Thymus (tissue), 11 donors: ENCODE data around the gene ANKS1B. TPM values are rescaled to one million over a fixed set of nuclear protein-coding genes. Genes with fewer than 3 reads are reported as not detected.
"Not testable (repeated sequence)": the region's sequence is repeated elsewhere in the genome, so short reads cannot be mapped to it uniquely, and the experiment has no call there.

Experiments
- DNase-seq, 9 donors: peaks; one replicate each; pipeline ENCODE4 v3.0.0-alpha.2; 2013; ENCODE audit warnings: low spot score in 9 of 9, low read depth in 6 of 9, missing footprints in 1 of 9
- H3K27ac ChIP-seq, 2 donors: one replicate each; pipeline ENCODE4 v1.5.1; 2013; ENCODE audit warnings: control low read depth in 1 of 2, low read depth in 1 of 2, low read length in 1 of 2, mild to moderate bottlenecking in 1 of 2, moderate library complexity in 1 of 2
- H3K27me3 ChIP-seq, 2 donors: one replicate each; pipeline ENCODE4 v1.5.1; 2013; ENCODE audit warnings: low read length in 1 of 2; ENCODE audit not compliant: control insufficient read depth in 2 of 2, insufficient read depth in 1 of 2
- H3K36me3 ChIP-seq, 2 donors: one replicate each; pipeline ENCODE4 v1.5.1; 2013; ENCODE audit warnings: low read length in 1 of 2, mild to moderate bottlenecking in 1 of 2, moderate library complexity in 1 of 2; ENCODE audit not compliant: control insufficient read depth in 2 of 2, insufficient read depth in 2 of 2
- H3K4me1 ChIP-seq, 2 donors: one replicate each; pipeline ENCODE4 v1.5.1; 2013; ENCODE audit warnings: low read length in 2 of 2; ENCODE audit not compliant: control insufficient read depth in 2 of 2, insufficient read depth in 2 of 2
- H3K4me3 ChIP-seq, 2 donors: one replicate each; pipeline ENCODE4 v1.5.1; 2013; ENCODE audit warnings: low read length in 2 of 2, control low read depth in 1 of 2, mild to moderate bottlenecking in 1 of 2
- H3K9me3 ChIP-seq, 2 donors: one replicate each; pipeline ENCODE4 v1.5.1; 2013; ENCODE audit warnings: low read length in 1 of 2, mild to moderate bottlenecking in 1 of 2; ENCODE audit not compliant: control insufficient read depth in 2 of 2, insufficient read depth in 1 of 2
- WGBS: extraction: QIAGEN DNeasy Blood & Tissue Kit; methylation state at CpG from one replicate; pipeline ENCODE4 v1.1.7; 2013; 5-methylcytosine and 5-hydroxymethylcytosine counted together
- polyA plus RNA-seq: library from polyadenylated mRNA; stranded (reverse); fragments of 200-250 nt; gene quantifications from one replicate; pipeline ENCODE4 v1.2.3, GENCODE V29; 2013
- total RNA-seq: library from RNA; stranded (reverse); fragments of 120-200 nt; gene quantifications from one replicate; pipeline ENCODE4 v1.2.4, GENCODE V29; 2013
- donor health status: healthy.

The ANKS1B gene
- total and polyA plus RNA-seq, 2 donors: 3.5 to 4.9 TPM

DNA sequence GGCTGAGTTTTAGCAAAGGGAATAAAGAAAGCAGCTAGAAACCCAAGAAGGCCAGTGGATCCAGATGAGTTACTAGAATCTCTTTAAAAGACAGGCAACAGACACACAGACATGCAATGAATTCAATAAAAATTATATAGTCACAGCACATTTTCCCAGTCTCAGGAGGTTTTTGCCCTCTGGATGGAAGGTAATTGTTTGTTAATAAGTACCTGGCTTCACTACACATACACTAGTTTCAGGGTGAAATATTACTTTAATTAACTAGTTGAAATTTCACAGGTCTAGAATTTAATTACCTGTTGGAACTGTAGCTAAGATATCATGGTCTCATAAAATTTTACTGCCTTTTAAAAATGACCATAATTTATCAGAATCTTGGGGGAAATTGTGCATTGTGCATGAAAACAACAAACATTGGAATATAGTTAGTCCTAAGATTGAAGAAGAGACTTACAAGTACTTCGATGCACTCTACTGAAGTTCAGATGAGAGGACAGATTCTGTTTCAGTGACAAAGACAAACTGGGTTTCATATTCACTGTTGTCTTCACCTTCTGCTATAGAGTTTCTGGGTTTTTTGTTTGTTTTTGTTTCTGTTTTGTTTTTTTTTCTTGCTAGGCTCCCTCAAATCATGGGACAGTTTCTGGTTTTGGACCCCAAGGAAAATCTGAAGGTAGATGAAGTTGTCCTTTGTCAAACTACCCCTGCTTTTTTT lies 614.2 kb downstream of the ANKS1B start:
- H3K9me3 ChIP-seq: no peaks in the 10 kb centered on the region
- 91% methylated on average over 1 of the region's 1 CpG for WGBS
- no peak overlapping the region for H3K27ac ChIP-seq
- DNase-seq: no peak
- H3K4me1 ChIP-seq: no peaks in the 10 kb centered on the region
- H3K4me3 ChIP-seq: no peak overlapping the region
- H3K36me3 ChIP-seq: no peaks in the 10 kb centered on the region
- H3K27me3 ChIP-seq: no peaks in the 10 kb centered on the region

DNA sequence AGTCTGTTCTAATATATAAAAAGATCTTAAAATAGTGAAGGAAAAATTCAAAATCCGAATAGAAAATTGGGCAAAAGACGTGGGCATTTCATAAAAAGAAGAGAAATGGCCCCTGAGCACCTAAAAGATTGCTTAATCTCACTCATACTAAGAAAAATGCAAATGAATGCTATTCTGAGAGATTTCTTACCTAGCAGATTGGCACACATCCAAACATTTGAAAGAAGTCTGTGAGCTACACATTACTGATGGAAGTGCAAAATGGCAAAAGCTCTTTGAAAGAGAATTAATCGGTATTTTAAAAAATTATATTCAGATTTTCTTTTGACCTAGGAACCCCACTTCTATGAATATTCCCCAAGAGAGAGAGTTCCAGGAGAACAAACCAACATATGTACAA lies 617.6 kb downstream of the ANKS1B start:
- no peak for DNase-seq
- no peak overlapping the region for H3K27ac ChIP-seq
- no peaks in the 10 kb centered on the region for H3K36me3 ChIP-seq
- no peaks in the 10 kb centered on the region for H3K27me3 ChIP-seq
- H3K4me3 ChIP-seq: no peak overlapping the region
- H3K9me3 ChIP-seq: peaks cover 0 to 4% of the 10 kb centered on the region in 2 donors
- 90% methylated on average over 3 of the region's 3 CpGs for WGBS
- no peaks in the 10 kb centered on the region for H3K4me1 ChIP-seq

DNA sequence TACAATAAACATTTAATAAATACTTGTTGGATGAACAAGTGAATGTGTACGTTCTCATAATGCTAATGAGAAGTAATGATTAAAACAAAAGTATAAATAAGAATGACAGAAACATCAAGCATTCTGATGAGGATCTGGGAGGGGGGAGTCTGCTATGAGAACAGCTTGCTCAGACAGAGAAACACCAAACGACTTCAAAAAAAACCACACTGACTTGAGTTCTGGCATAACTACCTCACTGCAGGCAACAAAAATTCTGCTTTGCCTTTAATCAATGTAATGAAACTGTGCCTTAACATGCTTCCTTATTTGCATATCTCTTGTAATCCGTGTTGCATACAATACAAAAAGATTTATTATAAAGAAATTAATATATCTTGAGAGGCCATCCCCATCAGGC lies 632.5 kb downstream of the ANKS1B start:
- no peak for DNase-seq
- Histone ChIP-seq H3K27me3 (no peaks in the 10 kb centered on the region), H3K4me1 (no peaks in the 10 kb centered on the region), H3K9me3 (no peaks in the 10 kb centered on the region), H3K4me3 (no peak overlapping the region), H3K27ac (no peak overlapping the region), H3K36me3 (no peaks in the 10 kb centered on the region)
- WGBS: 64% methylated on average over 3 of the region's 3 CpGs

DNA sequence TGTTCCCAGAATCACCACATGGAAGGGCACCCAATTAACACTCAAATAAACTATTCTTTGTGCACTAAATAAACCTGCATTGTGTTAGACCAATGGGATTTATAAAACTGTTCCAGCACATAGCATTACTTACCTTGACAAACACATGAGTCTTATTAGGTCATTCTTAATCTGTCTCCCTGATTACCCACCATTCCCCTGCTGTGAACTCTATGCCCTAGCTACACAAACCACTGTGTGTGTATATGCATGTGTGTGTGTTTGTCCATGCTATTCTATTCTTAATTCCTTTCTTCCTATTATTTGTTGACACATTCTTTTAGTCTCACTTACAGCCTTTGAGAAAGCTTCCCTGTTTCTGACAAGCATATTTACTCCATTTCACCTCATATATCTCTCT lies 640.8 kb downstream of the ANKS1B start:
- H3K36me3 ChIP-seq: no peaks in the 10 kb centered on the region
- H3K9me3 ChIP-seq: no peaks in the 10 kb centered on the region
- no peak for DNase-seq
- no peak overlapping the region for H3K4me3 ChIP-seq
- no peak overlapping the region for H3K27ac ChIP-seq
- no peaks in the 10 kb centered on the region for H3K4me1 ChIP-seq
- no peaks in the 10 kb centered on the region for H3K27me3 ChIP-seq

DNA sequence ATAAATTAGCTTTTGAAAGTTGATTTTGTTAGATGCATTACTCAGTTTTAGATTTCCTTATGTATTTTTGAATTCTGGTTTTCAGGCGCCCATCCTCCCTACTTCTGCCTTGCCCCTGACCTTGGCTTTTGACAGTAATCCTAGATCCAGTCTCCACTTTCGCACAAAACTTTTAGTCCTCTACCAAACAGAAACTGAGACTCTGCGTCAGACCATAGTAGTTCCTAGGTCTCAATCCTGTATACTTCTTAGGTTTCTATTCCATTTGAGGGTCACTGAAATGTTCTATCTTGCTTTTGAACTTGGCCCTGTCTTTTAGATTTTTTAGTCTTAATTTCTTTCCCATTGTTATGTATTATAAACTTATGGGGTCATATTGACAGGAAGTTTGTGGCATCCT lies 645.1 kb downstream of the ANKS1B start:
- no peaks in the 10 kb centered on the region for H3K36me3 ChIP-seq
- no peaks in the 10 kb centered on the region for H3K27me3 ChIP-seq
- H3K4me1 ChIP-seq: no peaks in the 10 kb centered on the region
- no peak for DNase-seq
- no peak overlapping the region for H3K4me3 ChIP-seq
- no peak overlapping the region for H3K27ac ChIP-seq
- no peaks in the 10 kb centered on the region for H3K9me3 ChIP-seq
- 96% methylated on average over 3 of the region's 3 CpGs for WGBS

DNA sequence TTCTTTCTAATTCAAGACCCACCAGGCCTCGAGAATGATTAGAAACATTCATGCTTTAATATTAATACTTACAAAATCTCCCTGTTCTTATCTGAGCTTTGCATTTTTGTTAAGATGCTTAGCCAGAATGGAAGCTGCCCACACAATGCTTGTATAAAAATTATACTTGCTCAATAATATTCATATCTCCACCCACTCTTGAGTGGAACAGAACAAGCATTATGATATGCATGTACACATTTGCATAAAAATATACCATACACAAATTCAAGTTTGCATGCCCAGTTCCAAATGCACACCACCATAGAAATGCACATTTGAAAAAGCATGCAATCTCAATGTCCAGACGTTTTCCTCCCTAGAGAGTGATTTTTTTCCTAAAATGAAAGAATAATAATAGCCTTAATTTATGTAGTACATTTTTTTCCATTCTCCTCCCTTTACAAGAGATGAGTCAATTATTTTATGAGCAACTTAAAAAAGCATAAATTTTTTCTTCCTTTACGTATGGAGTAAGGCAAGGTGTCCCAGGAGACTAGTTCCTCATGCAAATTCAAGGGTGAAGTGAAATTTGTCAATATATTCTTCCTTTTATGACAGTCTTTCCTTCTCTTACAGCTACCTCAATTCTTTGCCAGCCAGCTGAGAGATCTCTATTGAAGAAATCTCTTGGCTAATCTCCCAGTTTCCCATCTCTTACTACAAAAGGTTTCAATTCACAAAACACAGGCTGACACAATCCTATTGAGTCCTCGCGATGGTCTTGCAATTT lies 650.3 kb downstream of the ANKS1B start:
- 77% methylated on average over 5 of the region's 5 CpGs for WGBS

DNA sequence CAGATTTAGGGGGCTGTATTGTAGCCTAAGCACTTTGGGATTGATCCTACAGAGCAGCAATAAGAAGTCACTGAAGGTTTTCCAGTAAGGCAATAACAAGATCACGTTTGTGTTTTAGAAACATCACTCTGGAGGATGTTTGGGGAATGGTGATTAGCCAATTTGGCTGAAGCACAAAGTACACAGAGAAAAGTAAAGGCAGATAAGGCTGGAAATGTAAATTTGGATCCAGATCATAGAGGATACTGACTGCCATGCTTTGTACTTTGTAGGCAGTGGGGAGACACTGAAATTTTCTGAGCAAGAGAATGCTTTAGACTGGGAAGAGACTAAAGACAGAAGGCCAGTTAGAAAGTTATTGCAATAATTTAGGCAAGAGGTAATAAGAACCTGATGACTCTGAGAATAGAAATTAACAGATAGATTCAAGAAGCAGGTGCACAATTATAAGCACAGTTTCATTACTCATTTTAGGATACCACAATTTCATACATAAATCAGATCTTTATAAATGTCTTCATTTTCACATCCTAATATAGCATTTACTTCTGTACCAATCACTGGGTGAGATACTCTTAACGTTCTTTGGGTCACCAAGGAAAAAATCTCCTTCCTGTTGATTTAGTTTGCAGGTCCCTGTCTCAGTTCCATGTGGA lies 651.7 kb downstream of the ANKS1B start:
- 7% methylated on average over 2 of the region's 2 CpGs for WGBS
- H3K9me3 ChIP-seq: no peaks in the 10 kb centered on the region

More for the DNA sequence above, 650.3 kb downstream of the ANKS1B start:
- DNase-seq: no peak
- no peak overlapping the region for H3K4me3 ChIP-seq
- no peaks in the 10 kb centered on the region for H3K4me1 ChIP-seq
- H3K27me3 ChIP-seq: no peaks in the 10 kb centered on the region
- H3K27ac ChIP-seq: no peak overlapping the region
- no peaks in the 10 kb centered on the region for H3K9me3 ChIP-seq
- no peaks in the 10 kb centered on the region for H3K36me3 ChIP-seq

DNA sequence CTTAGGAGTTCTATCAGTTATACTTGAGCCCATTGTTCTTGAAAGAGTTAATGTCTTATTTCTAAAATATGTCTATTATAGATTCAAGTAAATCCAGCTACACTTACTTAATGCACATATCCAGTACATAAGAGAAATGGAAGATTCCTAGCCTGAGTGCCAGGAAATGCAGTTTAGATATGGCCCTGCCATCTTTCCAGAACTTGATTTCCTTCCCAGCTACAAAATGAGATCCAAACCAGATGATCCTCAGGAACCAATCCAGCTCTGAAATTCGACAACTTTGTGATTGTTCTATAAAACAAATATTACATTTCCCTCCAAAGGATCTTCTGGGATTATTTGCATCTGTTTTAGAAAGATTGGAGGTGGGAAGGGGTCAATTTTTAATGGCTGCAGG lies 654.5 kb downstream of the ANKS1B start:
- no peaks in the 10 kb centered on the region for H3K4me1 ChIP-seq
- no peaks in the 10 kb centered on the region for H3K9me3 ChIP-seq
- DNase-seq: no peak
- H3K4me3 ChIP-seq: no peak overlapping the region
- H3K27ac ChIP-seq: no peak overlapping the region
- no peaks in the 10 kb centered on the region for H3K36me3 ChIP-seq
- no peaks in the 10 kb centered on the region for H3K27me3 ChIP-seq
- WGBS: 43% methylated on average over 1 of the region's 1 CpG

More for the DNA sequence above, 651.7 kb downstream of the ANKS1B start:
- Histone ChIP-seq H3K4me3 (no peak overlapping the region), H3K36me3 (no peaks in the 10 kb centered on the region), H3K4me1 (no peaks in the 10 kb centered on the region), H3K27me3 (no peaks in the 10 kb centered on the region), H3K27ac (no peak overlapping the region)
- DNase-seq: no peak

DNA sequence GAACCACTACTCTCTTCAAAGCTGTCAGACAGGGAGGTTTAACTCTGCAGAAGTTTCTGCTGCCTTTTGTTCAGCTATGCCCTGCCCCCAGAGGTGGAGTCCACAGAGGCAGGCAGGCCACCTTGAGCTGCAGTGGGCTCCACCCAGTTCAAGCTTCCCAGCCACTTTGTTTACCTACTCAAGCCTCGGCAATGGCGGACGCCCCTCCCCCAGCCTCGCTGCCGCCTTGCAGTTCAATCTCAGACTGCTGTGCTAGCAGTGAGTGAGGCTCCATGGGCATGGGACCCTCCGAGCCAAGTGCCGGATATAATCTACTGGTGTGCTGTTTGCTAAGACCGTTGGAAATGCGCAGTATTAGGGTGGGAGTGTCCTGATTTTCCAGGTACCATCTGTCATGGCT lies 663.5 kb downstream of the ANKS1B start:
- 97% methylated on average over 9 of the region's 9 CpGs for WGBS
- H3K4me3 ChIP-seq, DNase-seq, H3K4me1 ChIP-seq, H3K27ac ChIP-seq, H3K27me3 ChIP-seq, H3K9me3 ChIP-seq, H3K36me3 ChIP-seq: not testable (repeated sequence)
